ENCODE data around the gene GGA3. TPM values are rescaled to one million over a fixed set of nuclear protein-coding genes. Genes with fewer than 3 reads are reported as not detected.

The GGA3 gene
- total and polyA plus RNA-seq, 10 of the 15 experiments (the other 5 are each of a cell fraction or from before 2014, with no cell fraction given): 7.0 to 57.5 (median 34.0) TPM

DNA sequence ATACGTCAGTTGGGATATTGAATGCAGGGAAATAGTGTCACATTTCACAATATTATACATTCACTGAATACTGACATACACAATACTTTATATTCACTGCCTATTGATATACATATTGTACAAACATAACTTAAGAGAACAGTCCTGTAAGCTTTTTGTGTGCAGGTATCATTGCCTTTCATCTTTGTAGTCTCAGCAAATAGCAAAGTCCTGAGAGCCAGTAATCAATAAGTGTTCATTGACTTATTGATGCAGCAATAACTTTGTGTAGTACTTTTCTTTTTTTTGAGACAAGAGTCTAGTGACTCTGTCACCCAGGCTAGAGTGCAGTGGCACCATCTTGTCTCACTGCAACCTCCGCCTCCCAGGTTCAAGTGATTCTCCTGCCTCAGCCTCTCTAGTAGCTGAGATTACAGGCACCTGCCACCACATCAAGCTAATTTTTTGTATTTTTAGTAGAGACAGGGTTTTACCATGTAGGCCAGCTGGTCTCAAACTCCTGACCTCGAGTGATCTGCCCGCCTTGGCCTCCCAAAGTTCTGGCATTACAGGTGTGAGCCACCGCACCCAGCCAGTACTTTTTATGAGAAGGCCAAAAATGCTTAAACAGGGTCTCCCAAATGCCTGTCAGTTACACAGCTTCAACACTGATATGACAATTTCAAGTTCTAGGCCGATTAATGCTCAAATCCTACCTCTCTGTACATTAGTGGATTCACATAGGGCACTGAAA, 61.4 kb downstream of the GGA3 start (continued):
- TF ChIP-seq, protein P1, sequence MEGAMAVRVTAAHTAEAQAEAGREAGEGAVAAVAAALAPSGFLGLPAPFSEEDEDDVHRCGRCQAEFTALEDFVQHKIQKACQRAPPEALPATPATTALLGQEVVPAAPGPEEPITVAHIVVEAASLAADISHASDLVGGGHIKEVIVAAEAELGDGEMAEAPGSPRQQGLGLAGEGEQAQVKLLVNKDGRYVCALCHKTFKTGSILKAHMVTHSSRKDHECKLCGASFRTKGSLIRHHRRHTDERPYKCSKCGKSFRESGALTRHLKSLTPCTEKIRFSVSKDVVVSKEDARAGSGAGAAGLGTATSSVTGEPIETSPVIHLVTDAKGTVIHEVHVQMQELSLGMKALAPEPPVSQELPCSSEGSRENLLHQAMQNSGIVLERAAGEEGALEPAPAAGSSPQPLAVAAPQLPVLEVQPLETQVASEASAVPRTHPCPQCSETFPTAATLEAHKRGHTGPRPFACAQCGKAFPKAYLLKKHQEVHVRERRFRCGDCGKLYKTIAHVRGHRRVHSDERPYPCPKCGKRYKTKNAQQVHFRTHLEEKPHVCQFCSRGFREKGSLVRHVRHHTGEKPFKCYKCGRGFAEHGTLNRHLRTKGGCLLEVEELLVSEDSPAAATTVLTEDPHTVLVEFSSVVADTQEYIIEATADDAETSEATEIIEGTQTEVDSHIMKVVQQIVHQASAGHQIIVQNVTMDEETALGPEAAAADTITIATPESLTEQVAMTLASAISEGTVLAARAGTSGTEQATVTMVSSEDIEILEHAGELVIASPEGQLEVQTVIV (IDR thresholded peaks at IDR 0.05; ENCODE audit: borderline replicate concordance, partially characterized antibody): no peak

- Histone ChIP-seq H2AFZ (ENCODE audit: control insufficient read depth, low read depth, low read length) (no peak overlapping the region), H3K4me1 (ENCODE audit: control insufficient read depth, insufficient read depth, low read length) (peaks cover under 1% of the 10 kb centered on the region; the same call in 1 of the 2 replicates), H3K9me3 (replicated peaks; ENCODE audit: control insufficient read depth, insufficient read depth, low read length) (no peaks in the 10 kb centered on the region), H3K36me3 (ENCODE audit: control insufficient read depth in 2 of 2, insufficient read depth in 2 of 2, low read length in 1 of 2) (no peaks in the 10 kb centered on the region), H3K4me2 (ENCODE audit: control insufficient read depth, insufficient read depth) (no peak overlapping the region), H3K79me2 (ENCODE audit: control insufficient read depth, insufficient read depth, low read length) (no peaks in the 10 kb centered on the region), H3K9ac (ENCODE audit: control insufficient read depth, insufficient read depth, low read length) (no peak overlapping the region), H3K4me3 (no peak overlapping the region), H3K27me3 (replicated peaks in 1 of 2; ENCODE audit: control insufficient read depth in 2 of 2, insufficient read depth in 2 of 2, low read length in 1 of 2) (no peaks in the 10 kb centered on the region), H4K20me1 (ENCODE audit: control insufficient read depth, insufficient read depth) (no peaks in the 10 kb centered on the region), H3K27ac (ENCODE audit: control insufficient read depth, insufficient read depth) (no peak overlapping the region)
- RAD21 ChIA-PET (ENCODE audit: unreplicated experiment): no interaction called here
- CTCF ChIA-PET: no interaction called here
- no peak for FAIRE-seq
- in situ Hi-C loops (cut with MboI): no loop called here
- SMC1A ChIA-PET (ENCODE audit: uncharacterized antibody, unreplicated experiment): no interaction called here
- no TSS peak for BruUV-seq (replicated peaks)
- no peak for DNase-seq (ENCODE audit: low read depth, low spot score)
- ATAC-seq: no peak
- intact Hi-C loops (cut with micrococcal nuclease; ENCODE audit: unreplicated experiment): no loop called here
- POLR2A ChIA-PET: interaction anchor here (0.6 kb wide), 1 partner anchor 170 kb away, joined by 3 read pairs; no protein-coding TSS in a partner anchor
- 67% methylated on average over 4 of the region's 5 CpGs for WGBS (ENCODE audit: insufficient coverage, insufficient replicate concordance, low lambda C conversion rate, missing lambda C conversion rate)
- TF ChIP-seq CEBPB (IDR thresholded peaks at IDR 0.05; ENCODE audit: borderline replicate concordance in 1 of 2, low read depth in 2 of 2, low read length in 2 of 2) (no peak), EP300 (IDR thresholded peaks at IDR 0.05; ENCODE audit: borderline replicate concordance in 1 of 2, control insufficient read depth in 1 of 2, low read depth in 2 of 2, low read length in 2 of 2) (no peak), MLLT1 (IDR thresholded peaks at IDR 0.05) (no peak), TCF12 (IDR thresholded peaks at IDR 0.05; ENCODE audit: low read depth, low read length) (no peak), CHD1 (IDR thresholded peaks at IDR 0.05; ENCODE audit: low read depth, low read length) (no peak), RB1 (IDR thresholded peaks at IDR 0.05; ENCODE audit: borderline replicate concordance) (no peak), NRF1 (conservative IDR thresholded peaks at IDR 0.05; ENCODE audit: low read depth, low read length) (no peak)
- TF ChIP-seq, protein P1 (IDR thresholded peaks at IDR 0.05; ENCODE audit: borderline replicate concordance, partially characterized antibody): no peak
- TF ChIP-seq, protein P2, sequence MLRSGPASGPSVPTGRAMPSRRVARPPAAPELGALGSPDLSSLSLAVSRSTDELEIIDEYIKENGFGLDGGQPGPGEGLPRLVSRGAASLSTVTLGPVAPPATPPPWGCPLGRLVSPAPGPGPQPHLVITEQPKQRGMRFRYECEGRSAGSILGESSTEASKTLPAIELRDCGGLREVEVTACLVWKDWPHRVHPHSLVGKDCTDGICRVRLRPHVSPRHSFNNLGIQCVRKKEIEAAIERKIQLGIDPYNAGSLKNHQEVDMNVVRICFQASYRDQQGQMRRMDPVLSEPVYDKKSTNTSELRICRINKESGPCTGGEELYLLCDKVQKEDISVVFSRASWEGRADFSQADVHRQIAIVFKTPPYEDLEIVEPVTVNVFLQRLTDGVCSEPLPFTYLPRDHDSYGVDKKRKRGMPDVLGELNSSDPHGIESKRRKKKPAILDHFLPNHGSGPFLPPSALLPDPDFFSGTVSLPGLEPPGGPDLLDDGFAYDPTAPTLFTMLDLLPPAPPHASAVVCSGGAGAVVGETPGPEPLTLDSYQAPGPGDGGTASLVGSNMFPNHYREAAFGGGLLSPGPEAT (IDR thresholded peaks at IDR 0.05; ENCODE audit: low read depth): no peak
Observed at GRCh38 chr17:75194879-75195278, 66.5 kb downstream of the GGA3 start.

Data from GM12878 (cell line).